Activated CD4-positive, alpha-beta memory T cell treated with anti-CD3 and anti-CD28 coated beads for 36 hours (primary cell): Measurements from ENCODE around the gene MESP1. TPM values are rescaled to one million over a fixed set of nuclear protein-coding genes. Genes with fewer than 3 reads are reported as not detected.

Experiments
- CTCF ChIA-PET: fragments of 350-600 bp; sonication (Branson Sonifier 250); formaldehyde crosslinking; loops from one replicate; lab custom pipeline; 2021; ENCODE audit warnings: antibody characterized with exemption, inconsistent platforms; lab: Charles Lee
- POLR2A ChIA-PET: fragments of 350-600 bp; sonication (Branson Sonifier 250); formaldehyde crosslinking; loops from one replicate; lab custom pipeline; 2021; ENCODE audit warnings: antibody characterized with exemption; lab: Charles Lee
- DNase-seq: peaks from one replicate; pipeline ENCODE4 v3.0.0-alpha.2; 2020
- H3K27ac Mint-ChIP-seq: one replicate; pipeline ENCODE4 v1.8.0; 2021; ENCODE audit warnings: mixed read lengths
- H3K27me3 Mint-ChIP-seq: one replicate; pipeline ENCODE4 v1.8.0; 2021; ENCODE audit warnings: mixed read lengths
- H3K36me3 Mint-ChIP-seq: one replicate; pipeline ENCODE4 v1.8.0; 2021; ENCODE audit warnings: mixed read lengths
- H3K4me1 Mint-ChIP-seq: one replicate; pipeline ENCODE4 v1.8.0; 2021; ENCODE audit warnings: low read depth, mixed read lengths
- H3K4me3 Mint-ChIP-seq: one replicate; pipeline ENCODE4 v1.8.0; 2021; ENCODE audit warnings: mild to moderate bottlenecking, mixed read lengths
- H3K9me3 Mint-ChIP-seq: one replicate; pipeline ENCODE4 v1.8.0; 2021; ENCODE audit warnings: mixed read lengths
- intact Hi-C: fragments of 100-400 bp; cut with micrococcal nuclease; formaldehyde crosslinking; loops from one replicate; pipeline ENCODE4 v1.15.1; 2023
- total RNA-seq, 2 experiments: library from RNA; stranded (reverse); gene quantifications; one replicate each; pipeline ENCODE4 v1.2.3, GENCODE V29; 2021

The MESP1 gene
- total RNA-seq, 2 experiments from 2014 or later = 4.6 to 6.7 TPM

DNA sequence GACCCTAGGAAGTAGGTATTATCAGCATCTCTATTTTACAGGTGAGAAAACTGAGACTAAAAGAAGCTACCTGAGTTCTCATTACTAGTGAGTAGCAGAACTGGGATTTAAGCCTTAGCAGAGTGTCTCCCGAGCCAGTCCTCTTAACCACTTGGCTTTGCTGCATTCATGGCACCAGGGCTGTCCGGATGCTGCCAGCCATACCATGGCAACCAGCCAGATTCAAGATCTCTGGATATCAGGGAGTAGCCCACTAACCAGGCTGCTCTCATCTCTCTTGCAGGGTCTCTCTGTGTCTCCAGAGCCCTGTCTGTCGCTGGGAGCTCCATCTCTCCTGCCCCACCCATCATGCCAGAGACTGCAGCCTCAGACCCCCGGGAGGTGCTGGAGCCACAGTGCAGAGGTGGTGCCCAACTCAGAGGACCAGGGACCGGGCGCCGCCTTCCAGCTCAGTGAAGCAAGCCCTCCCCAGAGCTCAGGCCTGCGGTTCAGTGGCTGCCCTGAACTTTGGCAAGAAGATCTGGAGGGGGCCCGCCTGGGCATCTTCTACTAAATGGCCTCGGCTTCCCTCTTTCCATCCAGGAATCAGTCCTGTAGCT is 26.8 kb upstream of the MESP1 start:
- POLR2A ChIA-PET = no interaction called here
- H3K4me3 Mint-ChIP-seq = no peak overlapping the region

DNA sequence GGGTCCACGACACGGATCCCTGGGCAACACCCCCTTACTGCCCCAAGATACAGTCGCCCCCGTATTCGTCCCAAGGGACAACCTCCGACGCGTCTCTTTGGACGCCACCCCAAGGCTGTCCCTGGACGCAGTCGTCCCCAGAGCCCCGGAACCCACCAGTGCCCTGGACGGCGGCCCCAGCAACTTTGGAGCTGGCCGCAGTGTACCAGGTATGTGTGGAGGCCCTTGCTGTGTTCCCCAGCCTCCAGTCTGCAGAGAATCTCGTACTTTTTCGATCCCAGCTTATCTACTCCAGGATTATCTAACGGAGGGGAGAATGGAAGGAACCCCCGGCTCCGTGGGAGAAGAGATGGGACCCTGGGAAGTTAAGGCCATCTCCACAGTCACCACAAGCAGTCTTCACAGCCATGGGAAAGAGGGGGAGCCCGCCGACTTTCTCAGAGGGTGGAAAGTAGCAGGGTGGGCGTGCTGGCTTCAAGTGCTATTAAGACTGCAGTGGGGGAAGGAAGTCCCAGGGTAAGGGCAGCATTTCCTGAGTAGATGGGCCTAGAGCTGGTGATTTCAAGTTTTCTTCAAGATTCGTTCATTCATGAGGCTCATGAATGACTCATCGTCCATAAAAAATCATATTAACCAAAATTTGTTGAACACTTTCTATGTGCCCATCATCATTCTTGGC is 26.2 kb upstream of the MESP1 start:
- no peak overlapping the region for H3K4me3 Mint-ChIP-seq

More for the DNA sequence above, 26.8 kb upstream of the MESP1 start:
- no peak for DNase-seq
- CTCF ChIA-PET = interaction anchor here (1.4 to 1.5 kb wide), 2 partner anchors 17 to 97 kb away, joined by 4 read pairs; no protein-coding TSS in a partner anchor
- peaks cover 18% of the 10 kb centered on the region for H3K27me3 Mint-ChIP-seq
- H3K9me3 Mint-ChIP-seq = no peaks in the 10 kb centered on the region
- no peaks in the 10 kb centered on the region for H3K36me3 Mint-ChIP-seq
- intact Hi-C loops = no loop called here
- H3K27ac Mint-ChIP-seq = no peak overlapping the region
- peaks cover 21% of the 10 kb centered on the region for H3K4me1 Mint-ChIP-seq

DNA sequence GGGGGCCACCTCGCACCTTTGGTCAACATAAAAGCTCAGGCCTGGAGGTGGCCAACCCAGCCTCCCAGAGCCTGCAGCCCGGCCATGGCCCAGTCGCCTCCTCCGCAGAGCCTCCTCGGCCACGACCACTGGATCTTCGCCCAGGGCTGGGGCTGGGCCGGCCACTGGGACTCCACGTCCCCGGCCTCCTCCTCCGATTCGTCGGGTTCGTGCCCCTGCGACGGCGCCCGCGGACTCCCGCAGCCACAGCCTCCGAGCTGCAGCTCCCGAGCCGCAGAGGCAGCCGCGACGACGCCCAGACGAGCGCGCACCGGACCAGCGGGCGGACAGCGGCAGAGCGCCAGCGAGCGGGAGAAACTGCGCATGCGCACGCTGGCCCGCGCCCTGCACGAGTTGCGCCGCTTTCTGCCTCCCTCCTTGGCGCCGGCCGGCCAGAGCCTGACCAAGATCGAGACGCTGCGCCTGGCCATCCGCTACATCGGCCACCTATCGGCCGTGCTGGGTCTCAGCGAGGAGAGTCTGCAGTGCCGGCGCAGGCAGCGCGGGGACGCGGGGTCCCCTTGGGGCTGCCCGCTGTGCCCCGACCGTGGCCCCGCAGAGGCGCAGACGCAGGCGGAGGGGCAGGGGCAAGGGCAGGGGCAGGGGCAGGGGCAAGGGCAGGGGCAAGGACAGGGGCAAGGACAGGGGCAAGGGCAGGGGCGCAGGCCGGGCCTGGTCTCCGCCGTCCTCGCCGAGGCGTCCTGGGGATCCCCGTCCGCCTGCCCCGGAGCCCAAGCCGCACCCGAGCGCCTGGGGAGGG is 25.4 kb upstream of the MESP1 start, which contains the start of gene MESP2:
MESP2 (plus strand) TSS at position 59 of the 799 bp plus-strand sequence; CDS start at position 85, 26 bp downstream.
- Mint-ChIP-seq H3K36me3 (no peaks in the 10 kb centered on the region), H3K4me1 (peaks cover 12% of the 10 kb centered on the region), H3K27ac (no peak within 1 kb of the TSS), H3K9me3 (no peaks in the 10 kb centered on the region), H3K4me3 (peak within 1 kb of the TSS; percentile 57), H3K27me3 (peaks cover 15% of the 10 kb centered on the region)
- peak; percentile 59 for DNase-seq
- POLR2A ChIA-PET = no interaction called here
- intact Hi-C loops = no loop called here
- CTCF ChIA-PET = interaction anchor here (0.6 kb wide), 1 partner anchor 99 kb away, joined by 3 read pairs; no protein-coding TSS in a partner anchor

More for the DNA sequence above, 26.2 kb upstream of the MESP1 start:
- CTCF ChIA-PET = interaction anchor here (1.4 to 1.5 kb wide), 2 partner anchors 16 to 98 kb away, joined by 4 read pairs; no protein-coding TSS in a partner anchor
- peaks cover 17% of the 10 kb centered on the region for H3K27me3 Mint-ChIP-seq
- POLR2A ChIA-PET = no interaction called here
- intact Hi-C loops = no loop called here
- peaks cover 19% of the 10 kb centered on the region for H3K4me1 Mint-ChIP-seq
- H3K27ac Mint-ChIP-seq = no peak overlapping the region
- DNase-seq = no peak
- H3K36me3 Mint-ChIP-seq = no peaks in the 10 kb centered on the region
- no peaks in the 10 kb centered on the region for H3K9me3 Mint-ChIP-seq

DNA sequence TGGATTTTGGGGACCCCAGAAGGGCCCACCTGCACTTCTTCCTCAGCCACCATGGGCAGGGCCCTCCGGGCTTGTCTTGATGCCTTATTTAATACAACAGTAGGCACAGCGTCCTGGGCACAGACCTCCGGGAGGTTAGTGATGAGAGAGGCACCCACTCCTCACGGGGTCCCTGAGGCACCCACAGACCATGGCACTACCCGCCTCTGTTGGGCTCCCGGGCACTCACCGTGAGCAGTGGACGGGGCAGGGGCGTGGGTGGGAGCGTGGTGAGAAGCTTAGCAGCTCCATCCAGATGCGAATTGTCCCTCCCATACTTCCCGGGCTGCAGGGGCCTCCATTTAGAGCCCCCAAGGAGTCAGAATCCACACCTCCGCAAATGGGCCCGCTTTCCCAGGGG is 24.8 kb upstream of the MESP1 start:
- ChIA-PET POLR2A (no interaction called here), CTCF (interaction anchor here (0.6 to 3.3 kb wide), 2 partner anchors 99 to 100 kb away, joined by 3 to 19 read pairs; no protein-coding TSS in a partner anchor)
- no peak overlapping the region for H3K4me3 Mint-ChIP-seq
- intact Hi-C loops = no loop called here
- peaks cover 6% of the 10 kb centered on the region for H3K4me1 Mint-ChIP-seq
- DNase-seq = no peak
- H3K36me3 Mint-ChIP-seq = no peaks in the 10 kb centered on the region
- H3K27me3 Mint-ChIP-seq = peaks cover 15% of the 10 kb centered on the region
- H3K9me3 Mint-ChIP-seq = no peaks in the 10 kb centered on the region
- no peak overlapping the region for H3K27ac Mint-ChIP-seq

DNA sequence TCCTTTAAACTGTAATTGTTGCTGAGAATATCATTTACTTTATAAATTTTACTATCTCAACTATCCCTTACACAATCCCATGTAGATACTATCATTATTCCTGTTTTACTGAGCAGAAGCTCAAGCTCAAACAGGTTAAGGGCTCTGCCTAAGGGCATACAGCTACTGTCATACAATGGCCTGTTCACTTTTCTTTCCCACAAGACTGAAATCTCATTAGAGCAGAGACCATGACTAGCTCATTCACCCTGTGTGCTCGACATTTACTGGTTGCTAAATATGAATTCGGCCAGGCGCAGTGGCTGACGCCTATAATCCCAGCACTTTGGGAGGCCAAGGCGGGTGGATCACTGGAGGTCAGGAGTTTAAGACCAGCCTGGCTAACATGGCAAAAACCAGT is 23.4 kb upstream of the MESP1 start:
- Mint-ChIP-seq H3K27ac (no peak overlapping the region), H3K36me3 (no peaks in the 10 kb centered on the region), H3K27me3 (peaks cover 15% of the 10 kb centered on the region), H3K4me1 (no peaks in the 10 kb centered on the region), H3K9me3 (no peaks in the 10 kb centered on the region), H3K4me3 (no peak overlapping the region)
- ChIA-PET POLR2A (no interaction called here), CTCF (interaction anchor here (1.3 to 3.3 kb wide), 2 partner anchors 14 to 100 kb away, joined by 6 to 19 read pairs; no protein-coding TSS in a partner anchor)
- intact Hi-C loops = no loop called here
- DNase-seq = no peak

DNA sequence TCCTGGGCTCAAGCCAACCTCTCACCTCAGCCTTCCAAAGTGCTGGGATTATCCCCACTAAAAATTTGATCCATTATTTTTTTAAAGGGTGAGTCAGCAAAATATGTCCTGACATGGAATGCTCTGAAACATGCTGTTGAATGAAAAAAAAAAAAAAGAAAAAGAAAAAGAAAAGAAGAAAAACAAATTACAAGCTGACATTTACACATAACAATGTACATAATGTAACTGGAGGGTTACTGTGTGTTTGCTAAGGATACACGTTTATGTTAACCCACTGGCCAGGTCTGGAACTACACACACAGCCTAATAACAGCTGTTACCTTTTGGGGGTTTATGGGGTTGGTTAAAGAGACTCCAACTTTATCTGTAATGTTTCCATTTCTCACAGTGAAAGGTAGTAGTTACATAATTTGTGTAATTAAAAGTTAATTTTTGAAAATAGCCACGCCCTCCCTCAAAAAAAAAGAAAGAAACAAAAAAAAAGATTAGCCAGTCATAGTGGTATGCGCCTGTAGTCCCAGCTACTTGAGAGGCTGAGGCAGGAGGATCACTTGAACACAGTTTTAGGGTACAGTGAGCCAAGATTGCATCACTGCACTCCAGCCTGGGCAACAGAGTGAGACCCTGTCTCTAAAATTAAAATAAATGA is 22.0 kb upstream of the MESP1 start:
- H3K27ac Mint-ChIP-seq = no peak overlapping the region

DNA sequence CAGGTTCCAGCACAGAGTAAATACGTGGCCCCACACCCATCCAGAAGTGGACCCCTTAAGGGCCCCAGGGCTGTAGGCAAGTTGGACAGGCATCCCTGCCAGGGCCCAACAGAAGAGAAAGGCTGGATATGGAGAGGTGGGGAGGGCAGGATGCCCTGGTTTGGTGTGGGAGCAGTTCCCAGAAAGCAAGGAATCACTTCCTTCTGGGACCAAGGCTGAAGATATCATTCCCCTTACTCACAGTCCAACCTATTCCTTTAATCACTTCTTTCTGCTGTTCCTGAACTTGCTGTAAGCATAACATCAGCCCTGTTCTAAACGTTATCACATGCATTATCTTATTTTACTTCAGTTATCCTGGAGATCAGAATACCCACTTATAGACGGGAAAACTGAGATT is 19.0 kb upstream of the MESP1 start:
- H3K36me3 Mint-ChIP-seq = no peaks in the 10 kb centered on the region
- no peaks in the 10 kb centered on the region for H3K27me3 Mint-ChIP-seq
- intact Hi-C loops = no loop called here
- POLR2A ChIA-PET = interaction anchor here (0.6 kb wide), 1 partner anchor 169 kb away, joined by 3 read pairs; no protein-coding TSS in a partner anchor
- no peak overlapping the region for H3K4me3 Mint-ChIP-seq
- CTCF ChIA-PET = interaction anchor here (2.6 kb wide), 1 partner anchor 9 kb away, joined by 15 read pairs; no protein-coding TSS in a partner anchor
- no peak overlapping the region for H3K27ac Mint-ChIP-seq
- H3K4me1 Mint-ChIP-seq = no peaks in the 10 kb centered on the region
- H3K9me3 Mint-ChIP-seq = no peaks in the 10 kb centered on the region
- no peak for DNase-seq

More for the DNA sequence above, 22.0 kb upstream of the MESP1 start:
- ChIA-PET POLR2A (interaction anchor here (0.6 to 0.7 kb wide), 2 partner anchors 9 to 407 kb away, joined by 3 read pairs; no protein-coding TSS in a partner anchor), CTCF (interaction anchor here (1.2 to 3.3 kb wide), 2 partner anchors 12 to 101 kb away, joined by 11 to 19 read pairs; no protein-coding TSS in a partner anchor)
- no peak for DNase-seq
- Mint-ChIP-seq H3K4me1 (no peaks in the 10 kb centered on the region), H3K4me3 (no peak overlapping the region), H3K9me3 (no peaks in the 10 kb centered on the region), H3K27me3 (peaks cover 15% of the 10 kb centered on the region), H3K36me3 (no peaks in the 10 kb centered on the region)
- intact Hi-C loops = no loop called here

DNA sequence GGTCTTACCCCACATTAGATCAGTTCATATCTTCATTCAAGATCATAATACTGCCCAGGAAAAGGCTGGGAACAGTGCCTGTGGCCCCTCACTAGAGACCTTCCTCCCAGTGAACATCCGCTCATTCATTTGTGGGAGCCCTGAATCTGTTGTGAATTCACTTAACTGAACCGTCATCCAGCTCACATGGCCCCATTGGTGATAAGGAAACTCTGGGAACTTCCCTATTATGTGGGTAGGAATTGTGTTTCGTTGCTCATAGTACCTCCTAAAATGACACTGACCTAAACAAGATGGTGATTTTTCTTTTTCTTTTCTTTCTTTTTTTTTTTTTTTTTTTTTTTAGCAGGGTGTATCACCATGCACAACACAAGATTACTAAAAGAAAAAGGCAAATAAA is 18.3 kb upstream of the MESP1 start:
- Mint-ChIP-seq H3K36me3 (no peaks in the 10 kb centered on the region), H3K4me3 (no peak overlapping the region), H3K27ac (no peak overlapping the region), H3K27me3 (no peaks in the 10 kb centered on the region), H3K9me3 (no peaks in the 10 kb centered on the region), H3K4me1 (no peaks in the 10 kb centered on the region)
- intact Hi-C loops = no loop called here
- ChIA-PET POLR2A (no interaction called here), CTCF (interaction anchor here (1.4 to 1.5 kb wide), 2 partner anchors 12 to 106 kb away, joined by 3 read pairs; no protein-coding TSS in a partner anchor)
- DNase-seq = no peak

DNA sequence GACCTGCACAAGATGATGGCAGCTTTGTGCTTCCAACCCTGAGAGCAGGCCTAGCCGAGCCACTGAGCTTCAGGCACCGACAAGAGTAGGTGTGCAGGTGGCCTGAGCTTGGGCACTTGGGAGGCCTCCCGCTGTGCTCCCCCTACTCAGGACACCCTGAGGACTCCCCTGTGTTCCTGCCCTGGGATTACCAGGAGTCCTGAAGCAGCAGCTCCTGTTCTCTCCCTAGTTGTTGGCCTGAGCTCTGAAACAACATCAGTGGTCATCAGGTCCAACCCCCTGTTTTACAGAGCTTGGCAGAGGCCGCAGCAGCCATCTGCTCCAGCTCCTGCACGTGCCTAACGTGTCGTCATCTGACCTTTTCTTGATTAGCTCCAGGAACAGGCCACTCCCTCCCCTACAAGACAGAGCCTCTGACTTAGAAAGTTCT is 17.0 kb upstream of the MESP1 start:
- no peaks in the 10 kb centered on the region for H3K4me1 Mint-ChIP-seq
- CTCF ChIA-PET = interaction anchor here (1.4 to 1.5 kb wide), 2 partner anchors 13 to 107 kb away, joined by 3 read pairs; no protein-coding TSS in a partner anchor
- intact Hi-C loops = no loop called here
- H3K27ac Mint-ChIP-seq = no peak overlapping the region
- no peaks in the 10 kb centered on the region for H3K9me3 Mint-ChIP-seq
- H3K36me3 Mint-ChIP-seq = no peaks in the 10 kb centered on the region
- DNase-seq = no peak
- H3K27me3 Mint-ChIP-seq = no peaks in the 10 kb centered on the region
- H3K4me3 Mint-ChIP-seq = no peak overlapping the region
- POLR2A ChIA-PET = no interaction called here

DNA sequence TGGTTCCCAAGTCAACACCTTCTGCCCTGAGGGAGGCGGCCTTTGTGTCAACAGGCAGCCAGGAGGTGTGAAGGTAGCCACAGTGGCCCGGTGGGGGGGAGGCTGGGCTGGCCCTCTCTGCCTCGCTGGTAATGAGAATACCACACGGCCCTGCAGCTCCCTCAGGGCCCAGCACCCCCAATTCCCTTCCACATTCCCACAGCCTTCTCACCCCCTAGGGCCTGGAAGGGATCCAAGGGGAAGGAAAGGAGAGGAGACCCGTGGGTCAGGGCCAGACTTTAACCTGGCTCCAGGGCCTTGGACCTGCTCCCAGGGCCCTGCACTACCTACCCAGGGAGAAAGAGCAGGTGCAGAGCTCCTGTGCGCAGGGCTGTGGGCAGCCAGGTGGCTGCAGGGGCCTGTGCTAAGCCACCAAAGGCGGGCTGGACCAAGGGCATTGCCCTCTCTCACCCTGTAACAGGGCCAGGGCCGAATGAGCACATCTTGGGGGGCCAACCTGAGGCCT is 16.4 kb upstream of the MESP1 start:
- ChIA-PET POLR2A (no interaction called here), CTCF (no interaction called here)
- Mint-ChIP-seq H3K27me3 (no peaks in the 10 kb centered on the region), H3K9me3 (no peaks in the 10 kb centered on the region), H3K36me3 (no peaks in the 10 kb centered on the region), H3K4me1 (no peaks in the 10 kb centered on the region), H3K4me3 (no peak overlapping the region), H3K27ac (no peak overlapping the region)
- DNase-seq = no peak
- intact Hi-C loops = no loop called here
